Panc1 (cell line): ENCODE results near the gene UST. TPM values are rescaled to one million over a fixed set of nuclear protein-coding genes. Genes with fewer than 3 reads are reported as not detected.

Source experiments
- ATAC-seq: fragments of 200-7000 bp; cut with Tn5 transposase; 2 replicates; pipeline ENCODE4 v1.9.1; 2020; ENCODE audit warnings: mild to moderate bottlenecking, moderate library complexity
- BruUV-seq: library from RNA; stranded (reverse); fragments of 400-500 nt; replicated peaks from 2 replicates; lab custom pipeline; 2021; lab: Mats Ljungman, UMichigan
- CTCF ChIA-PET: fragments of 300-600 bp; sonication (Branson Sonifier 250); formaldehyde crosslinking; loops from one replicate; lab custom pipeline; 2022; ENCODE audit warnings: antibody characterized with exemption; lab: Charles Lee
- POLR2A ChIA-PET: fragments of 300-600 bp; sonication (Branson Sonifier 250); formaldehyde crosslinking; loops from one replicate; lab custom pipeline; 2022; ENCODE audit warnings: antibody characterized with exemption; lab: Charles Lee
- DNase-seq: peaks from one replicate; pipeline ENCODE4 v3.0.0-alpha.2; 2010; ENCODE audit warnings: low read depth, low spot score
- H3K27ac ChIP-seq: 2 replicates; pipeline ENCODE4 v1.5.1; 2011; ENCODE audit warnings: mild to moderate bottlenecking, low read length, inconsistent platforms
- H3K27me3 ChIP-seq: fragments of 200-500 bp; sonication (Bioruptor generic); 2 replicates; pipeline ENCODE4 v1.6.0; 2014; ENCODE audit warnings: low read length, inconsistent platforms; ENCODE audit not compliant: control insufficient read depth, insufficient read depth
- H3K36me3 ChIP-seq: fragments of 200-500 bp; sonication (Bioruptor generic); 2 replicates; pipeline ENCODE4 v1.5.1; 2014; ENCODE audit warnings: inconsistent platforms, mild to moderate bottlenecking, low read length, moderate library complexity; ENCODE audit not compliant: control insufficient read depth, insufficient read depth
- H3K4me1 ChIP-seq: 2 replicates; pipeline ENCODE4 v1.5.1; 2011; ENCODE audit warnings: inconsistent platforms, mild to moderate bottlenecking, low read length, moderate library complexity; ENCODE audit not compliant: control insufficient read depth, insufficient read depth
- H3K4me3 ChIP-seq, 2 experiments: 2 replicates each; pipeline ENCODE4 v1.5.1; 2011 to 2012; ENCODE audit warnings: low read depth in 2 of 2, low read length in 2 of 2, mild to moderate bottlenecking in 2 of 2, inconsistent platforms in 1 of 2, moderate library complexity in 1 of 2
- H3K9me3 ChIP-seq: fragments of 200-500 bp; sonication (Bioruptor generic); 2 replicates; pipeline ENCODE4 v1.5.1; 2014; ENCODE audit warnings: low read depth, mild to moderate bottlenecking, inconsistent platforms, low read length, moderate library complexity; ENCODE audit not compliant: control insufficient read depth, insufficient read depth
- POLR2AphosphoS5 ChIP-seq: IDR thresholded peaks from 2 replicates; pipeline ENCODE4 v1.6.1; 2012; ENCODE audit warnings: mild to moderate bottlenecking, low read depth, low read length, moderate library complexity
- SIN3A ChIP-seq: IDR thresholded peaks from 2 replicates; pipeline ENCODE4 v1.6.1; 2012; ENCODE audit warnings: low read depth, mild to moderate bottlenecking, low read length, moderate library complexity, borderline replicate concordance; ENCODE audit not compliant: insufficient read depth
- TCF7L2 ChIP-seq: IDR thresholded peaks from 2 replicates; pipeline ENCODE4 v1.6.1; 2011; ENCODE audit warnings: mild to moderate bottlenecking, low read depth, low read length, inconsistent platforms
- in situ Hi-C: cut with HindIII; loops from 2 replicates; pipeline ENCODE4 v1.10.0; 2016; ENCODE audit warnings: low sequenced_read_pairs, low pct_unique_long_range_greater_than_20kb
- intact Hi-C: fragments of 100-400 bp; cut with micrococcal nuclease; formaldehyde crosslinking; loops from one replicate; pipeline ENCODE4 v1.10.0; 2022; ENCODE audit not compliant: unreplicated experiment
- total RNA-seq: library from RNA; stranded (reverse); gene quantifications from one replicate; pipeline ENCODE4 v1.2.1, GENCODE V29; 2021; ENCODE audit not compliant: unreplicated experiment
- TF ChIP-seq, protein P1 (sequence below), 2 experiments: IDR thresholded peaks; 2 replicates each; pipeline ENCODE4 v1.6.1; 2011 to 2012; ENCODE audit warnings: low read depth in 2 of 2, control low read depth in 1 of 2, low read length in 1 of 2, mild to moderate bottlenecking in 1 of 2, moderate library complexity in 1 of 2; ENCODE audit not compliant: insufficient read depth in 1 of 2
- TF ChIP-seq, protein P2 (sequence below): fragments of 450-650 bp; IDR thresholded peaks from 2 replicates; pipeline ENCODE4 v1.5.1; 2017; ENCODE audit warnings: mild to moderate bottlenecking

UST gene
- total RNA-seq, 1 experiment from 2014 or later = 0.15 TPM

DNA sequence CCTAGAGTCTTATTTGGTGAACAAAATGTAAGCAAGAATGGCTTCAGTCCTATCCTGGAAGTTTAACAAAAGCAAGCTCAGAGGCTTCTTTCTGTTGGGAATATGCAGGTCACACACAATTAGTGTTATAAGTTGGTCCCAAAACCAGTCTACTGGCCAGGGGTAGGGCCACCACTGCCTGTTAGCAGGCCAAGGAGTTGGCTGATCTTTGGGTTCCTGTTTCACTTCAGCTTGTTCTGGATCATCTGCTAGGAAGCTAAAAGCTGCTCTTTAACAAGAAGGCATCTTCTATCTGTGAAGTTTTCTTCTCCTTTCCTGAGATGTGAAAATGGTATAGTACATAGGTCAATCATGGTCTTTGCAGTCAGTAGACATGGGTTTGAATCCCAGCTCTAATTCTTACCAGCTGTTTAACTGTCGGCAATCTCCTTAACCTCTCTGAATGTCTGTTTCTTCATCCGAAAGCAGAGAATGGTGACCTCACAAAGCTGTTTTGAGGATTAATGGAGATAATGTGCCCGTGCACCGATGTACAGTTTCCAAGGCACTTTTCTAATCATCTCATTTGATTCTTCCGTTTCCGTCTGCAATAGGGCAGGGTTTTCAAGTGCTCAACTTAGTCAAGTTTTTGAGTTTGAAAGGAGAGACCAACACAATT, 299.5 kb downstream of the UST start:
- in situ Hi-C loops = no loop called here
- no peak for ATAC-seq
- CTCF ChIA-PET = interaction anchor here (0.8 kb wide), 1 partner anchor 386 kb away, joined by 3 read pairs; no protein-coding TSS in a partner anchor
- Histone ChIP-seq H3K36me3 (no peaks in the 10 kb centered on the region), H3K27ac (no peak overlapping the region), H3K4me1 (no peaks in the 10 kb centered on the region), H3K4me3 (no peak overlapping the region), H3K27me3 (no peaks in the 10 kb centered on the region), H3K9me3 (no peaks in the 10 kb centered on the region)
- TF ChIP-seq, protein P1, sequence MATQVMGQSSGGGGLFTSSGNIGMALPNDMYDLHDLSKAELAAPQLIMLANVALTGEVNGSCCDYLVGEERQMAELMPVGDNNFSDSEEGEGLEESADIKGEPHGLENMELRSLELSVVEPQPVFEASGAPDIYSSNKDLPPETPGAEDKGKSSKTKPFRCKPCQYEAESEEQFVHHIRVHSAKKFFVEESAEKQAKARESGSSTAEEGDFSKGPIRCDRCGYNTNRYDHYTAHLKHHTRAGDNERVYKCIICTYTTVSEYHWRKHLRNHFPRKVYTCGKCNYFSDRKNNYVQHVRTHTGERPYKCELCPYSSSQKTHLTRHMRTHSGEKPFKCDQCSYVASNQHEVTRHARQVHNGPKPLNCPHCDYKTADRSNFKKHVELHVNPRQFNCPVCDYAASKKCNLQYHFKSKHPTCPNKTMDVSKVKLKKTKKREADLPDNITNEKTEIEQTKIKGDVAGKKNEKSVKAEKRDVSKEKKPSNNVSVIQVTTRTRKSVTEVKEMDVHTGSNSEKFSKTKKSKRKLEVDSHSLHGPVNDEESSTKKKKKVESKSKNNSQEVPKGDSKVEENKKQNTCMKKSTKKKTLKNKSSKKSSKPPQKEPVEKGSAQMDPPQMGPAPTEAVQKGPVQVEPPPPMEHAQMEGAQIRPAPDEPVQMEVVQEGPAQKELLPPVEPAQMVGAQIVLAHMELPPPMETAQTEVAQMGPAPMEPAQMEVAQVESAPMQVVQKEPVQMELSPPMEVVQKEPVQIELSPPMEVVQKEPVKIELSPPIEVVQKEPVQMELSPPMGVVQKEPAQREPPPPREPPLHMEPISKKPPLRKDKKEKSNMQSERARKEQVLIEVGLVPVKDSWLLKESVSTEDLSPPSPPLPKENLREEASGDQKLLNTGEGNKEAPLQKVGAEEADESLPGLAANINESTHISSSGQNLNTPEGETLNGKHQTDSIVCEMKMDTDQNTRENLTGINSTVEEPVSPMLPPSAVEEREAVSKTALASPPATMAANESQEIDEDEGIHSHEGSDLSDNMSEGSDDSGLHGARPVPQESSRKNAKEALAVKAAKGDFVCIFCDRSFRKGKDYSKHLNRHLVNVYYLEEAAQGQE (IDR thresholded peaks at IDR 0.05; ENCODE audit: insufficient read depth in 1 of 2, low read depth in 2 of 2, low read length in 1 of 2) = no peak
- no peak for TF ChIP-seq TCF7L2
- TF ChIP-seq, protein P2, sequence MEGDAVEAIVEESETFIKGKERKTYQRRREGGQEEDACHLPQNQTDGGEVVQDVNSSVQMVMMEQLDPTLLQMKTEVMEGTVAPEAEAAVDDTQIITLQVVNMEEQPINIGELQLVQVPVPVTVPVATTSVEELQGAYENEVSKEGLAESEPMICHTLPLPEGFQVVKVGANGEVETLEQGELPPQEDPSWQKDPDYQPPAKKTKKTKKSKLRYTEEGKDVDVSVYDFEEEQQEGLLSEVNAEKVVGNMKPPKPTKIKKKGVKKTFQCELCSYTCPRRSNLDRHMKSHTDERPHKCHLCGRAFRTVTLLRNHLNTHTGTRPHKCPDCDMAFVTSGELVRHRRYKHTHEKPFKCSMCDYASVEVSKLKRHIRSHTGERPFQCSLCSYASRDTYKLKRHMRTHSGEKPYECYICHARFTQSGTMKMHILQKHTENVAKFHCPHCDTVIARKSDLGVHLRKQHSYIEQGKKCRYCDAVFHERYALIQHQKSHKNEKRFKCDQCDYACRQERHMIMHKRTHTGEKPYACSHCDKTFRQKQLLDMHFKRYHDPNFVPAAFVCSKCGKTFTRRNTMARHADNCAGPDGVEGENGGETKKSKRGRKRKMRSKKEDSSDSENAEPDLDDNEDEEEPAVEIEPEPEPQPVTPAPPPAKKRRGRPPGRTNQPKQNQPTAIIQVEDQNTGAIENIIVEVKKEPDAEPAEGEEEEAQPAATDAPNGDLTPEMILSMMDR = no peak
- POLR2A ChIA-PET = no interaction called here
- BruUV-seq = no TSS peak
- intact Hi-C loops = no loop called here
- DNase-seq = no peak

DNA sequence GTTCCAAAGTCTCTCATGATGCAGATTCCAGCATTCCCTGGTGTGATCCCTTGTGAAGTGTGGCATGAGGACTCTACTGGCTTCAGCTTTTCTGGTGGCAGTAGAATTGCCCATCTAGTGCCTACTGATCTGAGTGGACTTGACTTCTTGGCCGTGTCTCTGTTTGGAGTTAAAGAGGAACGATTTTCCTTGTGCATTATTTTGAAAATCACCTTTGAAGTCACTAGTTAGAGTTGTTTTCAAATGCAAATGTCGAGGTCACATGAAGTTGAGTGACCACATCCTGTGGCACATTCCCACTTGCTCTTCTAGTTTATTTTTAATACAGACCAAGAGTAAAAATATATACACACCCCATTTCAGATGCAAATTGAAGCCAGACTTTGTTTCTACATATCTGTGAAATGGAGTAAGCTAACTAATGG, 300.0 kb downstream of the UST start:
- Histone ChIP-seq H3K27ac (no peak overlapping the region), H3K27me3 (no peaks in the 10 kb centered on the region), H3K9me3 (no peaks in the 10 kb centered on the region), H3K4me3 (no peak overlapping the region), H3K4me1 (no peaks in the 10 kb centered on the region), H3K36me3 (no peaks in the 10 kb centered on the region)
- DNase-seq (no peak), ATAC-seq (no peak)
- ChIA-PET CTCF (no interaction called here), POLR2A (no interaction called here)
- intact Hi-C loops = no loop called here
- in situ Hi-C loops = no loop called here
- no TSS peak for BruUV-seq
- TF ChIP-seq, protein P1 (IDR thresholded peaks at IDR 0.05; ENCODE audit: insufficient read depth in 1 of 2, low read depth in 2 of 2, low read length in 1 of 2) = no peak
- TF ChIP-seq TCF7L2 (no peak), SIN3A (no peak), POLR2AphosphoS5 (no peak)
- TF ChIP-seq, protein P2 = no peak
